HG03571 (cell line): Measurements from ENCODE around the gene ERC2.

ENCODE experiments used
- ATAC-seq: cut with Tn5 transposase; IDR thresholded peaks from one replicate; pipeline ENCODE4 v1.9.1; 2021; ENCODE audit not compliant: unreplicated experiment

ERC2 gene

GRCh38 chr3:55576621-55577388 lies 891.5 kb downstream of the ERC2 start:
- ATAC-seq, result no peak

- no peak for ATAC-seq
Measured at GRCh38 chr3:55574671-55575070, 893.6 kb downstream of the ERC2 start.

- ATAC-seq, result no peak
Measured at GRCh38 chr3:55572816-55573215, 895.5 kb downstream of the ERC2 start.

- no peak for ATAC-seq
Measured at GRCh38 chr3:55571913-55572312, 896.4 kb downstream of the ERC2 start.

- no peak for ATAC-seq
Measured at GRCh38 chr3:55571216-55571813, 897.0 kb downstream of the ERC2 start.

GRCh38 chr3:55570271-55570711 lies 898.0 kb downstream of the ERC2 start:
- no peak for ATAC-seq

- no peak for ATAC-seq
Measured at GRCh38 chr3:55569033-55569599, 899.2 kb downstream of the ERC2 start.

GRCh38 chr3:55567615-55568014 lies 900.7 kb downstream of the ERC2 start:
- no peak for ATAC-seq

GRCh38 chr3:55567121-55567520 lies 901.1 kb downstream of the ERC2 start:
- ATAC-seq, result no peak

GRCh38 chr3:55565521-55565920 lies 902.7 kb downstream of the ERC2 start:
- ATAC-seq, result no peak

- no peak for ATAC-seq
Measured at GRCh38 chr3:55564726-55565125, 903.5 kb downstream of the ERC2 start.

- no peak for ATAC-seq
Measured at GRCh38 chr3:55562700-55563099, 905.6 kb downstream of the ERC2 start.

- ATAC-seq, result no peak
Measured at GRCh38 chr3:55559500-55560423, 908.5 kb downstream of the ERC2 start.

GRCh38 chr3:55558316-55558715 lies 910.0 kb downstream of the ERC2 start:
- ATAC-seq, result no peak

GRCh38 chr3:55557549-55557948 lies 910.7 kb downstream of the ERC2 start:
- ATAC-seq, result no peak

- no peak for ATAC-seq
Measured at GRCh38 chr3:55556619-55557537, 911.4 kb downstream of the ERC2 start.

GRCh38 chr3:55555873-55556618 lies 912.2 kb downstream of the ERC2 start:
- no peak for ATAC-seq

- ATAC-seq, result no peak
Measured at GRCh38 chr3:55554634-55555425, 913.4 kb downstream of the ERC2 start.

- ATAC-seq, result no peak
Measured at GRCh38 chr3:55551644-55552043, 916.6 kb downstream of the ERC2 start.
